ENCODE results near the gene URI1. TPM values are rescaled to one million over a fixed set of nuclear protein-coding genes. Genes with fewer than 3 reads are reported as not detected.

URI1 gene
- total RNA-seq, 1 donor from 2014 or later: 63.2 TPM

- TF ChIP-seq CTCF (conservative IDR thresholded peaks at IDR 0.05): no peak
- Mint-ChIP-seq H3K27ac (no peak overlapping the region), H3K4me1 (ENCODE audit: unreplicated experiment) (peaks cover 17% of the 10 kb centered on the region), H3K27me3 (no peaks in the 10 kb centered on the region), H3K9me3 (no peaks in the 10 kb centered on the region), H3K4me3 (peak overlapping the region; percentile 35), H3K36me3 (peaks cover 23% of the 10 kb centered on the region)
- no peak for DNase-seq (ENCODE audit: extremely low spot score, unreplicated experiment)
These were observed 61.8 kb downstream of the URI1 start for GRCh38 chr19:30003866-30004265.

GRCh38 chr19:30004403-30004802 lies 62.4 kb downstream of the URI1 start:
- Mint-ChIP-seq H3K9me3 (no peaks in the 10 kb centered on the region), H3K4me3 (peak overlapping the region; percentile 35), H3K27me3 (no peaks in the 10 kb centered on the region), H3K27ac (no peak overlapping the region), H3K4me1 (ENCODE audit: unreplicated experiment) (peaks cover 17% of the 10 kb centered on the region), H3K36me3 (peaks cover 28% of the 10 kb centered on the region)
- no peak for DNase-seq (ENCODE audit: extremely low spot score, unreplicated experiment)
- TF ChIP-seq CTCF (conservative IDR thresholded peaks at IDR 0.05): no peak

GRCh38 chr19:30006207-30006606 lies 64.2 kb downstream of the URI1 start:
- H3K27ac Mint-ChIP-seq: no peak overlapping the region
- no peak for TF ChIP-seq CTCF (conservative IDR thresholded peaks at IDR 0.05)
- H3K27me3 Mint-ChIP-seq: no peaks in the 10 kb centered on the region
- peaks cover 26% of the 10 kb centered on the region for H3K36me3 Mint-ChIP-seq
- no peaks in the 10 kb centered on the region for H3K9me3 Mint-ChIP-seq
- peaks cover 17% of the 10 kb centered on the region for H3K4me1 Mint-ChIP-seq (ENCODE audit: unreplicated experiment)
- no peak for DNase-seq (ENCODE audit: extremely low spot score, unreplicated experiment)
- no peak overlapping the region for H3K4me3 Mint-ChIP-seq

GRCh38 chr19:30008169-30008568 lies 66.1 kb downstream of the URI1 start:
- no peaks in the 10 kb centered on the region for H3K9me3 Mint-ChIP-seq
- TF ChIP-seq CTCF (conservative IDR thresholded peaks at IDR 0.05): no peak

GRCh38 chr19:30009013-30009412 lies 67.0 kb downstream of the URI1 start:
- H3K9me3 Mint-ChIP-seq: no peaks in the 10 kb centered on the region
- H3K27me3 Mint-ChIP-seq: no peaks in the 10 kb centered on the region
- peaks cover 26% of the 10 kb centered on the region for H3K36me3 Mint-ChIP-seq
- no peak overlapping the region for H3K4me3 Mint-ChIP-seq
- H3K4me1 Mint-ChIP-seq (ENCODE audit: unreplicated experiment): peaks cover 8% of the 10 kb centered on the region
- no peak for TF ChIP-seq CTCF (conservative IDR thresholded peaks at IDR 0.05)
- no peak overlapping the region for H3K27ac Mint-ChIP-seq
- DNase-seq (ENCODE audit: extremely low spot score, unreplicated experiment): no peak

More at GRCh38 chr19:30008169-30008568, 66.1 kb downstream of the URI1 start:
- H3K27ac Mint-ChIP-seq: no peak overlapping the region
- H3K4me3 Mint-ChIP-seq: no peak overlapping the region
- no peaks in the 10 kb centered on the region for H3K27me3 Mint-ChIP-seq
- no peak for DNase-seq (ENCODE audit: extremely low spot score, unreplicated experiment)
- peaks cover 20% of the 10 kb centered on the region for H3K36me3 Mint-ChIP-seq
- H3K4me1 Mint-ChIP-seq (ENCODE audit: unreplicated experiment): peaks cover 16% of the 10 kb centered on the region

- Mint-ChIP-seq H3K27ac (no peak overlapping the region), H3K9me3 (no peaks in the 10 kb centered on the region), H3K27me3 (no peaks in the 10 kb centered on the region), H3K4me3 (no peak overlapping the region), H3K36me3 (peaks cover 22% of the 10 kb centered on the region), H3K4me1 (ENCODE audit: unreplicated experiment) (no peaks in the 10 kb centered on the region)
- TF ChIP-seq CTCF (conservative IDR thresholded peaks at IDR 0.05): no peak
- DNase-seq (ENCODE audit: extremely low spot score, unreplicated experiment): no peak
These were observed 69.1 kb downstream of the URI1 start for GRCh38 chr19:30011051-30011578.

Data from type B pancreatic cell (in vitro differentiated cells).